AG10803 (cell line): ENCODE measurements around the gene COL15A1.

ENCODE experiments used
- DNase-seq: peaks from one replicate; pipeline ENCODE4 v3.0.0; 2010; ENCODE audit warnings: low read depth
- H3K4me3 ChIP-seq: 2 replicates; pipeline ENCODE4 v1.5.1; 2011; ENCODE audit warnings: mild to moderate bottlenecking, low read length, control low read depth
- TF ChIP-seq, protein P1 (sequence below): conservative IDR thresholded peaks from 2 replicates; pipeline ENCODE4 v1.5.1; 2011; ENCODE audit warnings: mild to moderate bottlenecking, low read length, control low read depth, inconsistent platforms

The COL15A1 gene

DNA sequence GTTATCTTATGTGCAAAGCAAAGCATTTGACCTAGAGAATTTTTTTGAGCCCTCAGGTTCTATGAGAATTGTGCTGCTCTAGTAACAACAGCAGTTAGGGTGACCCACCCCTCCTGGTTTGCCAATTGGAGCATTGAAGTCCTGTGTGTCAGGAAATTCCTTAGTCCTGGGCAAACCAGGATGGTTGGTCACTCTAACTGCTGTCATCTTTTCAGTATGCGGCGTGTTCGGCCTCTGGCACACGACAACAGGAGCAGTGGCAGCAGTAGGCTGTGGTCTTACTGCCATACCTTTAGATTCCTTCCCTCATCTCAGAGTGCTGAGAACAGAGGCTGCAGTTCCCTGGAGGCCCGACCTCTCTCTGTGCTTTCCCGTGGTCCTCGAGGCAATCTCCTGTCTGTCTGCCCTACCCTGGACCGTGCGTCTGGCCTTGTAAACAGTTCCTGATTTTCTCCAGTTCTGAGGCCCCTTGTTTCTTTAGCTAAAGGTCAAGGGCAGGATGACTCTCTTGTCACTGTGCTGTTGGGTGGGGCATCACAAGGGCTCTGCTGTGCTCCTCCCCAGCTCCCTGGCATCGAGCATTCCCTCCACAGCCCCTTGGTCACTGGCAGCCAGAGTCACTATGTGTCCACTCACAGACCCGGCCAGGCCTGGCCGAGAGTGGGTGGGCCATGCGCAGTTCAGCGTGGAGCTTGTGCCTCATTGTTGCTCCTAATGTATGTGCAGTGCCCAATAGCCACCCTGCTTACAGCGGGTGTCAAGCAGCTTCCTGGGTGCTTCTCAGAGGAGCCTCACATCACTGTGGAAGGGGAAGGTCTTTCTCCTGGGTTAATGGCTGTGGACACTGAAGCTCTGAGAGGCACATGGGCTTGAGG is 18.5 kb upstream of the COL15A1 start:
- no peak for DNase-seq
- TF ChIP-seq, protein P1, sequence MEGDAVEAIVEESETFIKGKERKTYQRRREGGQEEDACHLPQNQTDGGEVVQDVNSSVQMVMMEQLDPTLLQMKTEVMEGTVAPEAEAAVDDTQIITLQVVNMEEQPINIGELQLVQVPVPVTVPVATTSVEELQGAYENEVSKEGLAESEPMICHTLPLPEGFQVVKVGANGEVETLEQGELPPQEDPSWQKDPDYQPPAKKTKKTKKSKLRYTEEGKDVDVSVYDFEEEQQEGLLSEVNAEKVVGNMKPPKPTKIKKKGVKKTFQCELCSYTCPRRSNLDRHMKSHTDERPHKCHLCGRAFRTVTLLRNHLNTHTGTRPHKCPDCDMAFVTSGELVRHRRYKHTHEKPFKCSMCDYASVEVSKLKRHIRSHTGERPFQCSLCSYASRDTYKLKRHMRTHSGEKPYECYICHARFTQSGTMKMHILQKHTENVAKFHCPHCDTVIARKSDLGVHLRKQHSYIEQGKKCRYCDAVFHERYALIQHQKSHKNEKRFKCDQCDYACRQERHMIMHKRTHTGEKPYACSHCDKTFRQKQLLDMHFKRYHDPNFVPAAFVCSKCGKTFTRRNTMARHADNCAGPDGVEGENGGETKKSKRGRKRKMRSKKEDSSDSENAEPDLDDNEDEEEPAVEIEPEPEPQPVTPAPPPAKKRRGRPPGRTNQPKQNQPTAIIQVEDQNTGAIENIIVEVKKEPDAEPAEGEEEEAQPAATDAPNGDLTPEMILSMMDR = no peak
- H3K4me3 ChIP-seq = no peak overlapping the region

DNA sequence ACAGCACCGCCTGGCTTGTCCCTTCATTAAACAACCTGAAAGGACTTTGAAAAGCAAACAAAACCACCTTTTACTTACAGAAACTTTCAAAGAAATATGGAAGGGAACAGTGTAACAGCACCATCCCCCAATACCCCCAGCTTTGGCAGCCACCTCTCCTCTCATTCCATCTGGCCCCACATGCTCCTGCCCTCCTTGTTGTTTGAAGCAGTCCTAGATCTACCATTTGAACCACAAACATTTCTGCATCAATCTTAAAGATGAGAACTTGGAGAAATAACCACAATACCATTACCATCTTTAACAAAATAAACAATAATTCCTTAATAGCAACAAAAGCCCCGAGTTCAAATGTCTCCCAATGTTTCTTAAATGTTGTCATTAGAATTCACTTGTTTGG is 17.8 kb upstream of the COL15A1 start:
- no peak overlapping the region for H3K4me3 ChIP-seq
- TF ChIP-seq, protein P1 = no peak
- no peak for DNase-seq

DNA sequence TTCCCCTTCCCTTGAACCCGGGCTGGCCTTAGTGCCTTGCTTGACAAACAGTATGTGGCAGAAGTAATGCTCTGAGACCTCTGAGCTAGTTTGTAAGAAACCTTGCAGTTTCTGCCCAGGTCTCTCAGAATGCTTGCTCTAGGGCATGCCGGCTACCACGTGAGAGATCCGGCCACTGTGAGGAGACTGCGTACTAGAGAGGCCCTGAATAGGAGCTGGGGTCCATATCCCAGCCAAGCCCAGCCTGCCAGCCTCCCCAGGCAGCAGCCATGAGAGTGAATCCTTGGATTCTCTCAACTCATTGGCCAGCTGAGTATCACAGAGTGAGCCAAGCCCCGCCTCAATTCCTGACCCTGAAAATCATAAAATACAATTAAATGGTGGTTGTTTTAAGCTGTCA is 16.0 kb upstream of the COL15A1 start:
- TF ChIP-seq, protein P1 = no peak
- H3K4me3 ChIP-seq = no peak overlapping the region
- no peak for DNase-seq

DNA sequence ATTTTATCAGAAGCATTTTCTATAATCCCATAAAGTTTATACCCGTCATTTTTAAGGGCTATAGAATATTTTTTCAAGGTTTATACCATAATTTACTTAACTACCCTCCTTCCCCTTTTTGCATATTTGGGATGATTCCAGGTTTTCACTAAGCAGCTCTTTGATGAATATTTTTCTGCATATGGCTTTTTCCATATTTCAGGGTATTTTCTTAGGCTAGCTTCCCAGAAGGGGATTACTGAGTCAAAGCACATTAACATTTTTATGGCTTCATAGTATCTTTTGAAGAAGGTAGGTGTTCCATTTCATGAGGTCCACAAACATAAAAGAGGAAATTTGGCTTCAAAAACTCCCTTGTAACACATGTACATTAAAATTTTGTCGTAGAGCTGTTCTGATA is 14.6 kb upstream of the COL15A1 start:
- no peak for DNase-seq
- H3K4me3 ChIP-seq = no peak overlapping the region
- TF ChIP-seq, protein P1 = no peak

DNA sequence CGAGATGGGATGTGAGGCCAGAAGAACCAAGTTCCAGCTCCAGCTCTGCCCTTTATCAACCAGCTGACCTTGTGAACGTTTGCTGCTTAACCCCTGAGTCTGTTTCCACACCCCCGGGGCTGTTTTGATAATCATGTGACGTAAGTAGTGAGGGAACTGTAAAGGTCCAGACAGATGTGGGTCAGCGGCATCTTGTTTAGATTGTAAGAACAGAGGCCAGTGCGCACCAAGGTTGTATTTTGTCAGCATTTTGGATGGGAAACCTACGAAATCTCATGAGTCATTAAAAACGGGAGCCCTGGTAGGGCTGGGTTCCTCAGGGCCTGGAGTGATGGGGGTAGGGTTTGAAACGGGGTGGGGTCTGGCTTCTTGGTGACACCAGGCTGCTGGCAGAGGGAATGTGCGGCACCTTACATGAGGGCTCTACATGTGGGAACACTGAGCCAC is 13.8 kb upstream of the COL15A1 start:
- DNase-seq = no peak
- TF ChIP-seq, protein P1 = no peak
- H3K4me3 ChIP-seq = no peak overlapping the region

DNA sequence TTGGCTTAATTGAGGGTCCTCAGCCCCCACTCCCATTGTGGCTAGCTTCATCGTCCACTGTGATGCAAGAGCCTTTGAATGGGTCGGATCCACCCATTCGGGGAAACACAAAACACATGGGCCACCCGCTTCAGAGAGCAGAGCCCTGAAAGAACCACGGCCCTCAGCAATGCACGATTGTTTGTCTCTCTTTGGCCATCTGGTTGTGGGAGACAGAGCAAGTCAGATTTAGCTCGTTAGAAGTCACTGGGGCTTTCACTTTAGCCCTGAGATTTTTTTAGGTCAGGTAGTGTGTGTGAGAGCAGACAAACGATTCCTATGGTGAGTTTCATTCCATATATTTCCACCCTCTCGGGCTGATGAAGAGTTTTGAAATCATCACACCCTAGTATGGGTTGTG is 12.9 kb upstream of the COL15A1 start:
- TF ChIP-seq, protein P1 = no peak
- H3K4me3 ChIP-seq = no peak overlapping the region
- no peak for DNase-seq
